IPS DF 4.7 (cell line): ENCODE results near the gene TXNRD2.
"Not testable (repeated sequence)": the region's sequence is repeated elsewhere in the genome, so short reads cannot be mapped to it uniquely, and the experiment has no call there.

ENCODE experiments used
- DNase-seq: peaks from one replicate; pipeline ENCODE4 v3.0.0-alpha.2; 2013; ENCODE audit warnings: low spot score; ENCODE audit errors: extremely low read depth

Gene TXNRD2

GRCh38 chr22:19923914-19924513 is 17.6 kb downstream of the TXNRD2 start:
- no peak for DNase-seq

- no peak for DNase-seq
Observed at GRCh38 chr22:19921544-19922081, 20.0 kb downstream of the TXNRD2 start.

- DNase-seq: no peak
Observed at GRCh38 chr22:19919701-19920363, 21.8 kb downstream of the TXNRD2 start.

- DNase-seq: no peak
Observed at GRCh38 chr22:19918332-19919106, 23.1 kb downstream of the TXNRD2 start.

GRCh38 chr22:19917389-19918138 is 24.1 kb downstream of the TXNRD2 start:
- DNase-seq: no peak

- DNase-seq: no peak
Observed at GRCh38 chr22:19916941-19917340, 24.7 kb downstream of the TXNRD2 start.

- no peak for DNase-seq
Observed at GRCh38 chr22:19916006-19916405, 25.6 kb downstream of the TXNRD2 start.

- DNase-seq: no peak
Observed at GRCh38 chr22:19915287-19915954, 26.2 kb downstream of the TXNRD2 start.

GRCh38 chr22:19914201-19914943 is 27.2 kb downstream of the TXNRD2 start:
- DNase-seq: no peak

- no peak for DNase-seq
Observed at GRCh38 chr22:19913337-19913936, 28.2 kb downstream of the TXNRD2 start.

GRCh38 chr22:19912271-19912999 is 29.2 kb downstream of the TXNRD2 start:
- DNase-seq: no peak

- DNase-seq: no peak
Observed at GRCh38 chr22:19911540-19912270, 29.9 kb downstream of the TXNRD2 start.

- DNase-seq: no peak
Observed at GRCh38 chr22:19910180-19910744, 31.4 kb downstream of the TXNRD2 start.

GRCh38 chr22:19909350-19910179 is 32.1 kb downstream of the TXNRD2 start:
- peak; percentile 49 for DNase-seq

GRCh38 chr22:19907902-19908301 is 33.7 kb downstream of the TXNRD2 start:
- DNase-seq: not testable (repeated sequence)

- DNase-seq: not testable (repeated sequence)
Observed at GRCh38 chr22:19906864-19907263, 34.8 kb downstream of the TXNRD2 start.
